GM12878 (cell line): Measurements from ENCODE around the gene DUS1L. TPM values are rescaled to one million over a fixed set of nuclear protein-coding genes. Genes with fewer than 3 reads are reported as not detected.

Source experiments
- ATAC-seq: fragments of 200-7000 bp; cut with Tn5 transposase; 3 replicates; pipeline ENCODE4 v1.9.1; 2020; ENCODE audit warnings: mild to moderate bottlenecking, moderate library complexity
- BruUV-seq: library from RNA; stranded (reverse); fragments of 400-500 nt; replicated peaks from 2 replicates; lab custom pipeline; 2021; lab: Mats Ljungman, UMichigan
- CTCF ChIA-PET: fragments of 300-600 bp; sonication (Branson Sonifier 250); formaldehyde crosslinking; extraction: SDS; loops from one replicate; lab custom pipeline; 2021; ENCODE audit warnings: inconsistent platforms; lab: Yijun Ruan, JAX
- POLR2A ChIA-PET: fragments of 350-600 bp; formaldehyde crosslinking; extraction: SDS; loops from one replicate; lab custom pipeline; 2021; ENCODE audit warnings: inconsistent platforms; lab: Charles Lee
- RAD21 ChIA-PET: fragments of 300-600 bp; sonication (Branson Sonifier 250); formaldehyde crosslinking; loops from one replicate; lab custom pipeline; 2023; ENCODE audit warnings: antibody characterized with exemption; ENCODE audit not compliant: unreplicated experiment; lab: Charles Lee
- SMC1A ChIA-PET: fragments of 300-600 bp; sonication (Branson Sonifier 250); formaldehyde crosslinking; loops from one replicate; lab custom pipeline; 2023; ENCODE audit not compliant: unreplicated experiment, uncharacterized antibody; lab: Charles Lee
- DNase-seq: peaks from one replicate; pipeline ENCODE4 v3.0.0-alpha.2; 2011; ENCODE audit warnings: low read depth, low spot score
- FAIRE-seq: peaks from 3 replicates; lab custom pipeline; 2011; peaks lifted over from hg19 to GRCh38; lab: Jason Lieb, UNC
- H2AFZ ChIP-seq: 2 replicates; pipeline ENCODE4 v1.6.0; 2011; ENCODE audit warnings: low read depth, low read length, control low read depth; ENCODE audit not compliant: control insufficient read depth
- H3K27ac ChIP-seq: 2 replicates; pipeline ENCODE4 v1.5.1; 2011; ENCODE audit warnings: control low read depth; ENCODE audit not compliant: control insufficient read depth, insufficient read depth
- H3K27me3 ChIP-seq, 2 experiments: replicated peaks in 1 of 2; 2 replicates each; pipeline versions ENCODE4 v1.6.0 to v1.6.1; 2011; ENCODE audit warnings: low read length in 1 of 2; ENCODE audit not compliant: control insufficient read depth in 2 of 2, insufficient read depth in 2 of 2
- H3K36me3 ChIP-seq, 2 experiments: 2 replicates each; pipeline ENCODE4 v1.5.1; 2011; ENCODE audit warnings: low read length in 1 of 2; ENCODE audit not compliant: control insufficient read depth in 2 of 2, insufficient read depth in 2 of 2
- H3K4me1 ChIP-seq: 2 replicates; pipeline ENCODE4 v1.6.1; 2011; ENCODE audit warnings: mild to moderate bottlenecking, low read length, moderate library complexity, mixed read lengths; ENCODE audit not compliant: control insufficient read depth, insufficient read depth
- H3K4me2 ChIP-seq: 2 replicates; pipeline ENCODE4 v1.6.0; 2011; ENCODE audit warnings: control low read depth; ENCODE audit not compliant: control insufficient read depth, insufficient read depth
- H3K4me3 ChIP-seq: fragments of 200-600 bp; sonication (generic); 2 replicates; pipeline ENCODE4 v1.5.1; 2016
- H3K79me2 ChIP-seq: 2 replicates; pipeline ENCODE4 v1.6.0; 2011; ENCODE audit warnings: low read length; ENCODE audit not compliant: control insufficient read depth, insufficient read depth
- H3K9ac ChIP-seq: 2 replicates; pipeline ENCODE4 v1.8.0; 2011; ENCODE audit warnings: low read length, control low read depth, mixed read lengths; ENCODE audit not compliant: control insufficient read depth, insufficient read depth
- H3K9me3 ChIP-seq: replicated peaks from 3 replicates; pipeline ENCODE4 v1.5.1; 2011; ENCODE audit warnings: mild to moderate bottlenecking, low read length; ENCODE audit not compliant: control insufficient read depth, insufficient read depth
- H4K20me1 ChIP-seq: 2 replicates; pipeline ENCODE4 v1.6.0; 2011; ENCODE audit not compliant: control insufficient read depth, insufficient read depth
- ASH2L ChIP-seq: fragments of 300-600, 200-600 bp; sonication (generic); IDR thresholded peaks from 2 replicates; pipeline ENCODE4 v1.6.1; 2017; ENCODE audit warnings: low read depth, mild to moderate bottlenecking, borderline replicate concordance
- NFYA ChIP-seq: IDR thresholded peaks from 2 replicates; pipeline ENCODE4 v1.6.1; 2011; ENCODE audit warnings: low read depth, mild to moderate bottlenecking, low read length, improper control_type of control experiment, borderline replicate concordance
- POLR2A ChIP-seq: IDR thresholded peaks from 2 replicates; pipeline ENCODE4 v1.6.1; 2011; ENCODE audit warnings: low read depth, mild to moderate bottlenecking, low read length
- POLR2AphosphoS2 ChIP-seq: IDR thresholded peaks from 2 replicates; pipeline ENCODE4 v1.6.1; 2011; ENCODE audit warnings: low read depth, mild to moderate bottlenecking, low read length, improper control_type of control experiment, moderate library complexity
- WGBS: methylation state at CpG from one replicate; pipeline ENCODE4 v1.1.6; 2016; ENCODE audit warnings: low lambda C conversion rate; ENCODE audit not compliant: insufficient replicate concordance, insufficient coverage; ENCODE audit errors: missing lambda C conversion rate; 5-methylcytosine and 5-hydroxymethylcytosine counted together
- in situ Hi-C: fragments of 300-500 bp; cut with MboI; formaldehyde crosslinking; loops from 9 replicates; pipeline ENCODE4 v1.14.3; 2018; ENCODE audit warnings: mixed read lengths
- intact Hi-C: fragments of 100-400 bp; cut with micrococcal nuclease; formaldehyde crosslinking; loops from one replicate; pipeline ENCODE4 v1.14.2; 2022; ENCODE audit not compliant: unreplicated experiment
- polyA plus RNA-seq, 11 experiments: library from polyadenylated mRNA; depleted of rRNA in 4 of 11; unstranded in 6 of 11; stranded (reverse) in 5 of 11; fragments of >200 nt; fragmentation: Nextera tagmentation in 4 of 11; fragmentation: Illumina TruSeq in 1 of 11; extraction: Ambion mirVana in 4 of 11; extraction: Trizol in 1 of 11; gene quantifications; 1 replicate in 1 of 11; 2 replicates in 10 of 11; pipeline versions ENCODE4 v1.2.1 to v1.2.3, GENCODE V29; 2011 to 2016; ENCODE audit warnings: inconsistent platforms in 2 of 11, missing spikeins in 2 of 11, low read depth in 1 of 11
- total RNA-seq, 4 experiments: library from RNA; depleted of rRNA in 3 of 4; stranded (reverse); fragments of >200 nt in 3 of 4; fragmentation: Illumina TruSeq in 1 of 4; extraction: Trizol in 1 of 4; gene quantifications; 2 replicates each; pipeline versions ENCODE4 v1.2.1 to v1.2.3, GENCODE V29; 2013 to 2021

DUS1L gene
- total and polyA plus RNA-seq, 10 of the 15 experiments (the other 5 are each of a cell fraction or from before 2014, with no cell fraction given) = 6.1 to 157 (median 44.5) TPM

GRCh38 chr17:82081546-82081945, 15.9 kb upstream of the DUS1L start:
- ChIA-PET RAD21 (no interaction called here), POLR2A (no interaction called here), CTCF (no interaction called here), SMC1A (no interaction called here)
- no peaks in the 10 kb centered on the region for H3K4me1 ChIP-seq
- H3K27me3 ChIP-seq = no peaks in the 10 kb centered on the region
- H3K4me2 ChIP-seq = no peak overlapping the region
- no peak for FAIRE-seq
- no peaks in the 10 kb centered on the region for H3K9me3 ChIP-seq
- ATAC-seq = no peak
- TF ChIP-seq ASH2L (no peak), POLR2AphosphoS2 (0 out of 2 replicates have a peak, but pooled peaks have one; percentile 11)
- WGBS = 99% methylated on average over 17 of the region's 20 CpGs
- no peak overlapping the region for H2AFZ ChIP-seq
- intact Hi-C loops (no loop called here), in situ Hi-C loops (no loop called here)
- H3K27ac ChIP-seq = no peak overlapping the region
- no peaks in the 10 kb centered on the region for H3K79me2 ChIP-seq
- no peaks in the 10 kb centered on the region for H4K20me1 ChIP-seq
- DNase-seq = no peak
- H3K9ac ChIP-seq = no peak overlapping the region
- H3K36me3 ChIP-seq = peaks cover 14 to 65% of the 10 kb centered on the region in 2 experiments; a peak in 3 of 4 replicates
- BruUV-seq = no TSS peak
- no peak overlapping the region for H3K4me3 ChIP-seq

- Histone ChIP-seq H3K4me2 (no peak overlapping the region), H3K4me1 (no peaks in the 10 kb centered on the region), H3K9ac (no peak overlapping the region), H3K9me3 (no peaks in the 10 kb centered on the region), H4K20me1 (no peaks in the 10 kb centered on the region)
- in situ Hi-C loops (no loop called here), intact Hi-C loops (no loop called here)
- BruUV-seq = no TSS peak
- SMC1A ChIA-PET = no interaction called here
- CTCF ChIA-PET = no interaction called here
- DNase-seq = no peak
- WGBS = 96% methylated on average over 44 of the region's 44 CpGs
- POLR2A ChIA-PET = no interaction called here
- no peak for FAIRE-seq
- TF ChIP-seq NFYA = no peak
- TF ChIP-seq POLR2A = peak; percentile 35; the same call in 1 of the 2 replicates
- 0 out of 2 replicates have a peak, but pooled peaks have one; percentile 28 for TF ChIP-seq POLR2AphosphoS2
- TF ChIP-seq, all 136 proteins: peak for 2
- no peak overlapping the region for H3K27ac ChIP-seq
- H3K4me3 ChIP-seq = no peak overlapping the region
- H2AFZ ChIP-seq = no peak overlapping the region
- H3K36me3 ChIP-seq = peaks cover 14 to 59% of the 10 kb centered on the region in 2 experiments; a peak in 3 of 4 replicates
- H3K79me2 ChIP-seq = no peaks in the 10 kb centered on the region
- ATAC-seq = no peak
- no peaks in the 10 kb centered on the region for H3K27me3 ChIP-seq
- RAD21 ChIA-PET = no interaction called here
These were observed 15.3 kb upstream of the DUS1L start for GRCh38 chr17:82080789-82081464.
